H9 (cell line): ENCODE data around the gene YIPF1. TPM values are rescaled to one million over a fixed set of nuclear protein-coding genes. Genes with fewer than 3 reads are reported as not detected.

Experiments used
- DNase-seq: peaks from one replicate; pipeline ENCODE4 v3.0.0-alpha.2; 2017
- H2AFZ ChIP-seq: one replicate; pipeline ENCODE4 v1.6.1; 2013; ENCODE audit warnings: mild to moderate bottlenecking, low read length, control low read depth, moderate library complexity
- H2AK5ac ChIP-seq: 2 replicates; pipeline ENCODE4 v1.6.1; 2013; ENCODE audit warnings: low read length, control low read depth, mixed read lengths; ENCODE audit not compliant: insufficient read length
- H2BK120ac ChIP-seq: one replicate; pipeline ENCODE4 v1.6.1; 2013; ENCODE audit warnings: low read depth, mild to moderate bottlenecking, low read length, control low read depth, inconsistent platforms; ENCODE audit not compliant: poor library complexity, severe bottlenecking
- H2BK12ac ChIP-seq: 2 replicates; pipeline ENCODE4 v1.6.1; 2013; ENCODE audit warnings: low read length, control low read depth, mixed read lengths, low read depth; ENCODE audit not compliant: insufficient read length
- H2BK15ac ChIP-seq: 2 replicates; pipeline ENCODE4 v1.6.1; 2013; ENCODE audit warnings: low read depth, low read length, control low read depth
- H2BK20ac ChIP-seq: one replicate; pipeline ENCODE4 v1.6.1; 2013; ENCODE audit warnings: low read depth, mild to moderate bottlenecking, low read length, control low read depth, inconsistent platforms; ENCODE audit not compliant: poor library complexity, severe bottlenecking
- H2BK5ac ChIP-seq: 2 replicates; pipeline ENCODE4 v1.6.1; 2013; ENCODE audit warnings: low read length, control low read depth, mixed read lengths; ENCODE audit not compliant: insufficient read length
- H3K14ac ChIP-seq: 2 replicates; pipeline ENCODE4 v1.6.1; 2013; ENCODE audit warnings: low read length, control low read depth; ENCODE audit not compliant: insufficient read depth
- H3K18ac ChIP-seq: 2 replicates; pipeline ENCODE4 v1.6.1; 2013; ENCODE audit warnings: low read depth, mild to moderate bottlenecking, mixed read lengths, low read length, control low read depth; ENCODE audit not compliant: insufficient read length
- H3K23ac ChIP-seq: 2 replicates; pipeline ENCODE4 v1.6.1; 2013; ENCODE audit warnings: low read length, control low read depth, mixed read lengths, low read depth; ENCODE audit not compliant: insufficient read length
- H3K23me2 ChIP-seq: 2 replicates; pipeline ENCODE4 v1.6.1; 2013; ENCODE audit warnings: low read depth, mild to moderate bottlenecking, mixed read lengths, low read length, control low read depth; ENCODE audit not compliant: insufficient read length, poor library complexity, severe bottlenecking
- H3K27ac ChIP-seq: 2 replicates; pipeline ENCODE4 v1.5.1; 2013; ENCODE audit warnings: low read length, control low read depth, mixed read lengths, low read depth; ENCODE audit not compliant: insufficient read length
- H3K27me3 ChIP-seq: 2 replicates; pipeline ENCODE4 v1.6.1; 2013; ENCODE audit warnings: low read length, control low read depth, inconsistent platforms; ENCODE audit not compliant: insufficient read depth
- H3K4ac ChIP-seq: 2 replicates; pipeline ENCODE4 v1.6.1; 2013; ENCODE audit warnings: low read depth, mild to moderate bottlenecking, control low read depth, inconsistent platforms, low read length, moderate library complexity
- H3K4me1 ChIP-seq: 2 replicates; pipeline ENCODE4 v1.6.1; 2013; ENCODE audit warnings: low read length, control low read depth, inconsistent platforms; ENCODE audit not compliant: insufficient read depth
- H3K4me2 ChIP-seq: 2 replicates; pipeline ENCODE4 v1.6.1; 2013; ENCODE audit warnings: low read length, control low read depth, mixed read lengths; ENCODE audit not compliant: insufficient read length, insufficient read depth
- H3K56ac ChIP-seq: 2 replicates; pipeline ENCODE4 v1.6.1; 2013; ENCODE audit warnings: low read depth, mild to moderate bottlenecking, mixed read lengths, low read length, control low read depth; ENCODE audit not compliant: insufficient read length
- H3K79me1 ChIP-seq: 2 replicates; pipeline ENCODE4 v1.6.1; 2013; ENCODE audit warnings: low read depth, mild to moderate bottlenecking, moderate library complexity, low read length, control low read depth, inconsistent platforms; ENCODE audit not compliant: insufficient read depth, poor library complexity, severe bottlenecking
- H3K79me2 ChIP-seq: 2 replicates; pipeline ENCODE4 v1.6.1; 2013; ENCODE audit warnings: low read length, control low read depth, inconsistent platforms; ENCODE audit not compliant: insufficient read depth
- H3K9ac ChIP-seq: 2 replicates; pipeline ENCODE4 v1.6.1; 2013; ENCODE audit warnings: low read length, control low read depth, mixed read lengths; ENCODE audit not compliant: insufficient read length; ENCODE audit errors: extremely low read depth
- H3K9me3 ChIP-seq: one replicate; pipeline ENCODE4 v1.6.1; 2013; ENCODE audit warnings: low read depth, low read length, inconsistent platforms; ENCODE audit not compliant: control insufficient read depth
- H3T11ph ChIP-seq: one replicate; pipeline ENCODE4 v1.6.1; 2013; ENCODE audit warnings: mild to moderate bottlenecking, low read length, control low read depth, inconsistent platforms
- H4K20me1 ChIP-seq: one replicate; pipeline ENCODE4 v1.6.1; 2013; ENCODE audit not compliant: control insufficient read depth, insufficient read length, insufficient read depth
- H4K5ac ChIP-seq: 2 replicates; pipeline ENCODE4 v1.6.1; 2013; ENCODE audit warnings: low read depth, mild to moderate bottlenecking, mixed read lengths, low read length, control low read depth; ENCODE audit not compliant: insufficient read length
- H4K8ac ChIP-seq: replicated peaks from 2 replicates; pipeline ENCODE4 v1.6.1; 2013; ENCODE audit warnings: low read length, control low read depth, mixed read lengths, low read depth; ENCODE audit not compliant: insufficient read length
- H4K91ac ChIP-seq: 2 replicates; pipeline ENCODE4 v1.6.1; 2013; ENCODE audit warnings: low read depth, mild to moderate bottlenecking, moderate library complexity, mixed read lengths, low read length, control low read depth; ENCODE audit not compliant: insufficient read length
- H3K27ac Mint-ChIP-seq, 3 experiments: 2 replicates in 2 of 3; 3 replicates in 1 of 3; pipeline ENCODE4 v1.8.0; 2020 to 2021; ENCODE audit warnings: mixed read lengths in 3 of 3, mild to moderate bottlenecking in 1 of 3, moderate library complexity in 1 of 3
- H3K27me3 Mint-ChIP-seq: 2 replicates; pipeline ENCODE4 v1.8.0; 2021; ENCODE audit warnings: low read depth, mild to moderate bottlenecking, moderate library complexity, mixed read lengths
- H3K36me3 Mint-ChIP-seq, 3 experiments: 2 replicates in 2 of 3; 3 replicates in 1 of 3; pipeline ENCODE4 v1.8.0; 2020 to 2021; ENCODE audit warnings: low read depth in 3 of 3, mixed read lengths in 3 of 3; ENCODE audit not compliant: insufficient read depth in 1 of 3
- H3K4me1 Mint-ChIP-seq, 2 experiments: 2 replicates each; pipeline ENCODE4 v1.8.0; 2020; ENCODE audit warnings: mixed read lengths in 2 of 2
- H3K4me3 Mint-ChIP-seq, 2 experiments: 2 replicates in 1 of 2; 3 replicates in 1 of 2; pipeline ENCODE4 v1.8.0; 2020 to 2021; ENCODE audit warnings: mild to moderate bottlenecking in 2 of 2, mixed read lengths in 2 of 2, moderate library complexity in 1 of 2
- H3K9me3 Mint-ChIP-seq, 2 experiments: 2 replicates in 1 of 2; 3 replicates in 1 of 2; pipeline ENCODE4 v1.8.0; 2020; ENCODE audit warnings: mild to moderate bottlenecking in 2 of 2, mixed read lengths in 2 of 2, moderate library complexity in 1 of 2
- WGBS: extraction: QIAGEN DNeasy Blood & Tissue Kit; methylation state at CpG from one replicate; pipeline ENCODE4 v1.1.7; 2013; ENCODE audit warnings: missing lambda C conversion rate, low lambda C conversion rate, mixed read lengths; ENCODE audit not compliant: insufficient read length; ENCODE audit errors: extremely low coverage; 5-methylcytosine and 5-hydroxymethylcytosine counted together
- total RNA-seq: library from RNA; stranded (reverse); gene quantifications from 2 replicates; pipeline ENCODE4 v1.2.1, GENCODE V29; 2021
- TF ChIP-seq, protein P1 (sequence below): fragments of 200-600 bp; sonication (generic); conservative IDR thresholded peaks from 3 replicates; pipeline ENCODE4 v1.8.0; 2021; ENCODE audit warnings: antibody characterized with exemption, mild to moderate bottlenecking

YIPF1 gene
- total RNA-seq, 1 experiment from 2014 or later: 29.1 TPM

DNA sequence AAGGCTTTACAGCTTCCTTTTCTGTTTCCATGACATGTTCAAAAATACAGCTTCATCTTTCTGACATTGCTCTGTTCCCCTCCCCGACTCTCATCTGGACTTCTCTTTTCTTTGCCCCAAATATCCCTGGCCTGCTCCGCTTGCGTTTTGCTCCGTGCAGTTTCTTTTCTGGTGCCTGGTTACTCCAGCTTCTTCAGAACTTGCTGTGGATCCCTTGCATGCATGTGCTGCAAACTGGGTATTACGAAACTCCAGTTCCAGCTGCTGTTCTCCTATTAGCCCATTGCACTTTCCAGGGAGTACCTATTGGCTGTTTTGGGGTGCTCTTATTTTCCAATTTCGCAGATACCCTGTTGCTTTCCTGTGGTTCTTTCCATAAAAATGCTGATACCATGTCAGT, 41.6 kb downstream of the YIPF1 start:
- H3K9me3 ChIP-seq: no peaks in the 10 kb centered on the region
- no peak overlapping the region for H2BK12ac ChIP-seq
- no peak overlapping the region for H3K18ac ChIP-seq
- Mint-ChIP-seq H3K4me1 (no peaks in the 10 kb centered on the region), H3K9me3 (peaks cover 2 to 7% of the 10 kb centered on the region in 2 experiments; a peak in 4 of 5 replicates), H3K27ac (no peak overlapping the region), H3K4me3 (no peak overlapping the region), H3K36me3 (peaks cover 9 to 20% (median 15%) of the 10 kb centered on the region in 3 experiments), H3K27me3 (peaks cover 10% of the 10 kb centered on the region)
- TF ChIP-seq, protein P1, sequence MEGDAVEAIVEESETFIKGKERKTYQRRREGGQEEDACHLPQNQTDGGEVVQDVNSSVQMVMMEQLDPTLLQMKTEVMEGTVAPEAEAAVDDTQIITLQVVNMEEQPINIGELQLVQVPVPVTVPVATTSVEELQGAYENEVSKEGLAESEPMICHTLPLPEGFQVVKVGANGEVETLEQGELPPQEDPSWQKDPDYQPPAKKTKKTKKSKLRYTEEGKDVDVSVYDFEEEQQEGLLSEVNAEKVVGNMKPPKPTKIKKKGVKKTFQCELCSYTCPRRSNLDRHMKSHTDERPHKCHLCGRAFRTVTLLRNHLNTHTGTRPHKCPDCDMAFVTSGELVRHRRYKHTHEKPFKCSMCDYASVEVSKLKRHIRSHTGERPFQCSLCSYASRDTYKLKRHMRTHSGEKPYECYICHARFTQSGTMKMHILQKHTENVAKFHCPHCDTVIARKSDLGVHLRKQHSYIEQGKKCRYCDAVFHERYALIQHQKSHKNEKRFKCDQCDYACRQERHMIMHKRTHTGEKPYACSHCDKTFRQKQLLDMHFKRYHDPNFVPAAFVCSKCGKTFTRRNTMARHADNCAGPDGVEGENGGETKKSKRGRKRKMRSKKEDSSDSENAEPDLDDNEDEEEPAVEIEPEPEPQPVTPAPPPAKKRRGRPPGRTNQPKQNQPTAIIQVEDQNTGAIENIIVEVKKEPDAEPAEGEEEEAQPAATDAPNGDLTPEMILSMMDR: no peak
- no peak overlapping the region for H3K4me2 ChIP-seq
- H2BK120ac ChIP-seq: no peak overlapping the region
- H3K14ac ChIP-seq: no peak overlapping the region
- H3K27ac ChIP-seq: no peak overlapping the region
- H3T11ph ChIP-seq: no peak overlapping the region
- H3K4me1 ChIP-seq: no peaks in the 10 kb centered on the region
- H4K91ac ChIP-seq: no peak overlapping the region
- H2AK5ac ChIP-seq: no peak overlapping the region
- H3K4ac ChIP-seq: no peak overlapping the region
- H4K5ac ChIP-seq: no peak overlapping the region
- H4K8ac ChIP-seq: no peak overlapping the region
- no peak overlapping the region for H2BK5ac ChIP-seq
- H3K79me2 ChIP-seq: no peaks in the 10 kb centered on the region
- no peak overlapping the region for H3K23ac ChIP-seq
- H3K56ac ChIP-seq: no peak overlapping the region
- DNase-seq: no peak
- no peaks in the 10 kb centered on the region for H3K79me1 ChIP-seq
- no peaks in the 10 kb centered on the region for H3K23me2 ChIP-seq
- H3K9ac ChIP-seq: no peak overlapping the region
- no peak overlapping the region for H2BK15ac ChIP-seq
- WGBS: no CpG with 5 or more reads among the region's 6 CpGs
- H2BK20ac ChIP-seq: no peak overlapping the region
- H4K20me1 ChIP-seq: no peaks in the 10 kb centered on the region
- H2AFZ ChIP-seq: no peak overlapping the region
- no peaks in the 10 kb centered on the region for H3K27me3 ChIP-seq
